M059J (cell line): ENCODE data around the gene OVCA2. TPM values are rescaled to one million over a fixed set of nuclear protein-coding genes. Genes with fewer than 3 reads are reported as not detected.

Experiments
- DNase-seq: peaks from one replicate; pipeline ENCODE4 v3.0.0-alpha.2; 2012; ENCODE audit warnings: low read depth
- total RNA-seq: library from RNA; depleted of rRNA; stranded (reverse); fragments of >200 nt; shearing (Covaris generic); gene quantifications from 2 replicates; pipeline ENCODE4 v1.2.3, GENCODE V29; 2014

Gene OVCA2
- total RNA-seq, 1 experiment from 2014 or later, result 18.9 TPM

DNA sequence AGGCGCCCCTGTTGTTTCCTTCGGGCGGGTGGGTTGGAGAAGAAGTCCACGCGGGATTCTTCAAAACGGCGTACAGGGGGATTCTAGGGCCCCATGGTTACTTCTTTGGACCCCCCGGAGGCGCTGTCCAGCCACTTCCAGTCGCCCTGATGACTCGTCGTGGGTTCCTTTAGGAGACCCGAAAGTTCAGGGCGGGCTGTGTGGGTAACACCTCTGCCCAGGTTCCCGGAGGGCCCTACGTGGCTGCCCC lies 12.4 kb downstream of the OVCA2 start:
- no peak for DNase-seq

DNA sequence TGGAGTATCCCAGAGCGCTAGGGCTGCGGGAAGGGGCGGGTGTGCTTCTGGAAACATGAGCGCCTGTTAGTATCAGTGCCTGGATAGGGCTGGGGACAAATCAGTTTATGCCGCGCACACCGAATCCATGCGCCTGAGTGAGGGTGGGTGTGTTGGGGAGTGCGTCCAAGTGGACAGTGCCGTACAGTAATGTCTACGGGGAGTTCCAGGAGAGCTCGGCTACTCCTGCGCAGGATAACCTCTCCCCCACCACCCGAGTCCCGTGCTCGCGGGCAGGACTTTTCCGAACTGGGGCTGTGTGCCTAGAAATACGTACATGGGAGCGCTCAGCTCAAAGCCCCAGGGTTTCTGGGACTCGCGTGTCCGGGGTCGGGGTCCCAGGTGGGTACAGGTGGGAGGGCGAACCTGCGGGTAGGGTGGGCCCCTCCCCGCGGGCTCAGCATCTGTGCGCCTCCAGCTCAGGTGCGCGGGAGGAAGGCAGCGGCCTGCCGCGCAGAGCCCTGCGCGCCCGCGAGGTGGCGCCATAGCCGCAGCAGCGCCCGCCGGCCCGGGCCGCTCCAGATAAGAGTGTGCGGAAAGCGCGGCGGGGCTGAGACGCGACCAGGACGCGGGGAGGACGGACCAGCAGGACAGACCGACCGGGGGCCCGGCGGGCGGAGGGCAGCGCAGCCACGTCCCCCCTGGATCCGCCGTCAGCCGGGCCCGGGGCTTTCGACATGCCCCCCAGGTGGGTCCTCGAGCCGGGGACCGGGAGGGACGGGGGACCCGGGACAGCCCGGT lies 12.9 kb downstream of the OVCA2 start, which contains the start of gene HIC1:
TSS of gene HIC1 (plus strand) at position 592 of the 780 bp plus-strand sequence. CDS start 1,588 bp downstream, outside the sequence.
- peak; percentile 72 for DNase-seq

DNA sequence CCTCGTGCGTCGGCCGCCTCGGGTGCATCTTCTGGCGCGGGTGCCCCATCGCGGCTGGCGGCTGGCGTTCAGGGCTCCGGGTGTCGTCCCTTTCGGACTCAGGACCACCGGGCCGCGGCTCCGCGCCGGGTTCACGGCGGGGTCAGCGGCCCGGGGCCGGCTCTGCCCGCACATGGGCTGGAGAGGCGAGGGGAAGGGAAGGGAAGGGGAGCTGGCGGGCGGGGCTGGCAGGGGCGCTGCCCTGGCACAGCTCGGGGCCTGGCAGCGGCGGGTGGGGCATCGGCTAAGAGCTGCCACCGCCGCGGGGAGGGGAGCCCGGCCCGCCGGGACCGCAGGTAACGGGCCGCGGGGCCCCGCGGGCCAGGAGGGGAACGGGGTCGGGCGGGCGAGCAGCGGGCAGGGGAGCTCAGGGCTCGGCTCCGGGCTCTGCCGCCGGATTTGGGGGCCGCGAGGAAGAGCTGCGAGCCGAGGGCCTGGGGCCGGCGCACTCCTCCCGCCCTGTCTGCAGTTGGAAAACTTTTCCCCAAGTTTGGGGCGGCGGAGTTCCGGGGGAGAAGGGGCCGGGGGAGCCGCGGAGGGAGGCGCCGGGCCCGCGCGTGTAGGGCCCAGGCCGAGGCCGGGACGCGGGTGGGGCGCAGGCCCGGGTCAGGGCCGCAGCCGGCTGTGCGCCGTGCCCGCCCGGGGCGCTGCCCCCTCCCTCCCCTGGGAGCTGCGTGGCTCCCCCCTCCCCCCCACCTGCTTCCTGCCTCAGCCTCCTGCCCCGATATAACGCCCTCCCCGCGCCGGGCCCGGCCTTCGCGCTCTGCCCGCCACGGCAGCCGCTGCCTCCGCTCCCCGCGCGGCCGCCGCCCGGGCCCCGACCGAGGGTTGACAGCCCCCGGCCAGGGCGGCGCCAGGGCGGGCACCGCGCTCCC lies 13.7 kb downstream of the OVCA2 start:
- DNase-seq, result peak; percentile 20

DNA sequence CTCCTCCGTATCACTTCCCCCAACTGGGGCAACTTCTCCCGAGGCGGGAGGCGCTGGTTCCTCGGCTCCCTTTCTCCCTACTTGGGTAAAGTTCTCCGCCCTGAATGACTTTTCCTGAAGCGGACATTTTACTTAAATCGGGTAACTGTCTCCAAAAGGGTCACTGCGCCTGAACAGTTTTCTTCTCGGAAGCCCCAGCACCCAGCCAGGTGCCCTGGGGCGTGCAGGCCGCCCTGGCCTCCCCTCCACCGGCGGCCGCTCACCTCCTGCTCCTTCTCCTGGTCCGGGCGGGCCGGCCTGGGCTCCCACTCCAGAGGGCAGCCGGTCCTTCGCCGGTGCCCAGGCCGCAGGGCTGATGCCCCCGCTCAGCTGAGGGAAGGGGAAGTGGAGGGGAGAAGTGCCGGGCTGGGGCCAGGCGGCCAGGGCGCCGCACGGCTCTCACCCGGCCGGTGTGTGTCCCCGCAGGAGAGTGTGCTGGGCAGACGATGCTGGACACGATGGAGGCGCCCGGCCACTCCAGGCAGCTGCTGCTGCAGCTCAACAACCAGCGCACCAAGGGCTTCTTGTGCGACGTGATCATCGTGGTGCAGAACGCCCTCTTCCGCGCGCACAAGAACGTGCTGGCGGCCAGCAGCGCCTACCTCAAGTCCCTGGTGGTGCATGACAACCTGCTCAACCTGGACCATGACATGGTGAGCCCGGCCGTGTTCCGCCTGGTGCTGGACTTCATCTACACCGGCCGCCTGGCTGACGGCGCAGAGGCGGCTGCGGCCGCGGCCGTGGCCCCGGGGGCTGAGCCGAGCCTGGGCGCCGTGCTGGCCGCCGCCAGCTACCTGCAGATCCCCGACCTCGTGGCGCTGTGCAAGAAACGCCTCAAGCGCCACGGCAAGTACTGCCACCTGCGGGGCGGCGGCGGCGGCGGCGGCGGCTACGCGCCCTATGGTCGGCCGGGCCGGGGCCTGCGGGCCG lies 14.7 kb downstream of the OVCA2 start:
- DNase-seq, result no peak

DNA sequence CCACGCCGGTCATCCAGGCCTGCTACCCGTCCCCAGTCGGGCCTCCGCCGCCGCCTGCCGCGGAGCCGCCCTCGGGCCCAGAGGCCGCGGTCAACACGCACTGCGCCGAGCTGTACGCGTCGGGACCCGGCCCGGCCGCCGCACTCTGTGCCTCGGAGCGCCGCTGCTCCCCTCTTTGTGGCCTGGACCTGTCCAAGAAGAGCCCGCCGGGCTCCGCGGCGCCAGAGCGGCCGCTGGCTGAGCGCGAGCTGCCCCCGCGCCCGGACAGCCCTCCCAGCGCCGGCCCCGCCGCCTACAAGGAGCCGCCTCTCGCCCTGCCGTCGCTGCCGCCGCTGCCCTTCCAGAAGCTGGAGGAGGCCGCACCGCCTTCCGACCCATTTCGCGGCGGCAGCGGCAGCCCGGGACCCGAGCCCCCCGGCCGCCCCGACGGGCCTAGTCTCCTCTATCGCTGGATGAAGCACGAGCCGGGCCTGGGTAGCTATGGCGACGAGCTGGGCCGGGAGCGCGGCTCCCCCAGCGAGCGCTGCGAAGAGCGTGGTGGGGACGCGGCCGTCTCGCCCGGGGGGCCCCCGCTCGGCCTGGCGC lies 15.4 kb downstream of the OVCA2 start:
- no peak for DNase-seq

DNA sequence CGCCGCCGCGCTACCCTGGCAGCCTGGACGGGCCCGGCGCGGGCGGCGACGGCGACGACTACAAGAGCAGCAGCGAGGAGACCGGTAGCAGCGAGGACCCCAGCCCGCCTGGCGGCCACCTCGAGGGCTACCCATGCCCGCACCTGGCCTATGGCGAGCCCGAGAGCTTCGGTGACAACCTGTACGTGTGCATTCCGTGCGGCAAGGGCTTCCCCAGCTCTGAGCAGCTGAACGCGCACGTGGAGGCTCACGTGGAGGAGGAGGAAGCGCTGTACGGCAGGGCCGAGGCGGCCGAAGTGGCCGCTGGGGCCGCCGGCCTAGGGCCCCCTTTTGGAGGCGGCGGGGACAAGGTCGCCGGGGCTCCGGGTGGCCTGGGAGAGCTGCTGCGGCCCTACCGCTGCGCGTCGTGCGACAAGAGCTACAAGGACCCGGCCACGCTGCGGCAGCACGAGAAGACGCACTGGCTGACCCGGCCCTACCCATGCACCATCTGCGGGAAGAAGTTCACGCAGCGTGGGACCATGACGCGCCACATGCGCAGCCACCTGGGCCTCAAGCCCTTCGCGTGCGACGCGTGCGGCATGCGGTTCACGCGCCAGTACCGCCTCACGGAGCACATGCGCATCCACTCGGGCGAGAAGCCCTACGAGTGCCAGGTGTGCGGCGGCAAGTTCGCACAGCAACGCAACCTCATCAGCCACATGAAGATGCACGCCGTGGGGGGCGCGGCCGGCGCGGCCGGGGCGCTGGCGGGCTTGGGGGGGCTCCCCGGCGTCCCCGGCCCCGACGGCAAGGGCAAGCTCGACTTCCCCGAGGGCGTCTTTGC lies 16.2 kb downstream of the OVCA2 start:
- DNase-seq, result no peak

DNA sequence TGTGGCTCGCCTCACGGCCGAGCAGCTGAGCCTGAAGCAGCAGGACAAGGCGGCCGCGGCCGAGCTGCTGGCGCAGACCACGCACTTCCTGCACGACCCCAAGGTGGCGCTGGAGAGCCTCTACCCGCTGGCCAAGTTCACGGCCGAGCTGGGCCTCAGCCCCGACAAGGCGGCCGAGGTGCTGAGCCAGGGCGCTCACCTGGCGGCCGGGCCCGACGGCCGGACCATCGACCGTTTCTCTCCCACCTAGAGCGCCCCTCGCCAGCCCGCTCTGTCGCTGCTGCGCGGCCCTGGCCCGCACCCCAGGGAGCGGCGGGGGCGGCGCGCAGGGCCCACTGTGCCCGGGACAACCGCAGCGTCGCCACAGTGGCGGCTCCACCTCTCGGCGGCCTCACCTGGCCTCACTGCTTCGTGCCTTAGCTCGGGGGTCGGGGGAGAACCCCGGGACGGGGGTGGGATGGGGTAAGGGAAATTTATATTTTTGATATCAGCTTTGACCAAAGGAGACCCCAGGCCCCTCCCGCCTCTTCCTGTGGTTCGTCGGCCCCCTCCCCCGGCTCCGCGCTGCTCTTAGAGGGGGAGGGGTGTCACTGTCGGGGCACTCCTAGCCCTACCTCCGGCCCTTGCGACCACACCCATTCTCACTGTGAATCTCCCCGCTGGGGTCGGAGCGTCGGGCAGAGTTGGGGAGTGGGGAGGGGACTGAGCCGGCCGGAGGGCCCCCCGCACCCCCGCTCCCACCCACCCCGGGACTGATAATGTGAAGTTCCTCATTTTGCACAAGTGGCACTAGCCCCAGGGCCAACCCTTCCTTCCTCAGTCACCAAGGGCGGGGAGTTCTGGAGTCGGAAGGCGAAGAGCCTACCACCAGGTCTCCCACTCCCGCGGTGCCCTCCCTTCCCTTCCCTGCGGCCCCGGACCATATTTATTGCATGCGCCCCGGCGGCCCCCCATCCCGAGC lies 17.0 kb downstream of the OVCA2 start:
- DNase-seq, result no peak

DNA sequence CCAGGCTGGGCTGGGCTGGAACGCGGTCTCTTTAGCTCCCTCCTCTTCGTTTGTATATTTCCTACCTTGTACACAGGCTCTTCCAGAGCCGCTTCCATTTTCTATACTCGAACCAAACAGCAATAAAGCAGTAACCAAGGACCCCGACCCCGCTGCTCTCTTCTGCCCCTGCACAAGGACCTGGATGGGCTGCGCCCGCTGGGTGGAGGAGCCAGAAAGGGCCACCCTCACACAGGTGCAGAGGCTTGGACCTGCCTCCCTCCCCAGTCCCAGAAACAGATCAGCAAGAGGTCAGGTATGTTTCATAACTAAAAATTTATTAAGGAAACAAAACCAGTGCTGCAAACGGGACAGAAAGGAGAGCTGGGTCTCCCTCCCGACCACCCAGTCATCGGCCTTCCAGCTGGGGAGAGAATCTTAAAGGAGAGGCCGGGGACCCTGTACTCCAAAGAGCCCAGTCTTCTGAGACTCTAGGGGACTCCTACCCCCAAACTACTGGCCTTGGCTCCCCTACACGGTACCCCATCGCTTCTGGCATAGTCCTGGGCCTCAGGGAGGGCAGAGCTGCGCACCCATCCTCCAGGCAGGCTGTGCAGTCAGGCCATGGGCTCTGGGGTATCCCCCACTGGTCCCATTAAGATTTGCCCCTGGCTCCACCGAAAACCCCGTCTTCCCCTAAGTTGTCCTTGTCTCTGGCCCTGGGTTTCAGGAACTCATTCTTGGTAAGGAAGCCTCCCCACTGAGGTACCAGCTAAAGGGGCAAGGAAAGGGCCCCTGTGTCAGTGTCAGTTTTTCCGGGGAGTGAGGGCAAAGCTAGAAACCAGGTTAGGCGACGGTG lies 17.9 kb downstream of the OVCA2 start:
- no peak for DNase-seq

DNA sequence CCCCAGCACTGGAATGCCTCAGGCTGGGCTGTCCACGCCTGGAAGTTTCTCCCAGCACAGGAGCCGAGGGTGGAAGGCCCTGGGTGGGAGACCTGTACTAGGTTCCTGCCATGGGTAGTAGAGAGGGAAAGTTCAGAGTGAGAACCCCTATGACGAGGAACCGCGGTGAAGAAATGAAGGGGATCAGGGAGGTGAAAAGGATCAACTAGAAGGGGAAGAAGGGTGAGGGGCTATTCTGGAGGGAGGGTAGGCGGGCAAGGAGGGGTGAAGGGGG lies 18.5 kb downstream of the OVCA2 start:
- no peak for DNase-seq

DNA sequence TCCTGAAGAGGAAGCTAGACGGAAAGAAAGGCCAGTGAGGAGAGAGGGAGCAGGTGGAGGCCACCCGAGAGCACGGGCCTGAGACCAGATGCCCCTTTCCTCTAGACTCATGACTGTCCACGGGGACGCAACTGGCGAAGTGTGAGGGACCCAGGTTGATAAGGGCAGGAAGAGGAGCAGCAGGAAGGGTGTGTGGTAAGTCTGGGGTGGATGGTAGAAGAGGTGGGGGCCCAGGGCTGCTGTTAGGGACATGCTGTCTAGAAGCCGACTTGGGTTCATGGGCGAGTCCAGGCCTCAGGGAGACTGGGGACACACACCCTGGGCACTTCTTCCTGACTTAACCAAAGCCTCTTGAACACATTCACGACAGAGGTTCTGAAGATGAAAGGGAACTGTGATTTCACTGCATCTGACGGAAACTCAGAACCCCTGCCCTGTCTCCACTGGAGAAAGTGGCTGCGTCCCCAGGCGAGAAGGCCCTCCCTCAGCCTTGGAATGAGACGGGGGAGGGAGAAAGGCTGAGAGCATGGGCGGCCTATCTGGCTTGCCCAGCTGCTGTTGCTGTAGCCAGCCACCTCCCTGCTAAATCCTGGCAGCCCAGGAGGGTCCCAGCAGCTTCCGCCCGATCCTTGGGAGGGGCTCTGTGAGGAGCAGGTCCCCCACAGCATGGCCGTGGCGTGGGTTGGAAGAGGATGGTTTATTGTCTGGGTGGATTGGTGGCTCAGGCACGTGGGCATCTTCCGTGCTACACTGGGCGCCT lies 19.0 kb downstream of the OVCA2 start:
- no peak for DNase-seq

DNA sequence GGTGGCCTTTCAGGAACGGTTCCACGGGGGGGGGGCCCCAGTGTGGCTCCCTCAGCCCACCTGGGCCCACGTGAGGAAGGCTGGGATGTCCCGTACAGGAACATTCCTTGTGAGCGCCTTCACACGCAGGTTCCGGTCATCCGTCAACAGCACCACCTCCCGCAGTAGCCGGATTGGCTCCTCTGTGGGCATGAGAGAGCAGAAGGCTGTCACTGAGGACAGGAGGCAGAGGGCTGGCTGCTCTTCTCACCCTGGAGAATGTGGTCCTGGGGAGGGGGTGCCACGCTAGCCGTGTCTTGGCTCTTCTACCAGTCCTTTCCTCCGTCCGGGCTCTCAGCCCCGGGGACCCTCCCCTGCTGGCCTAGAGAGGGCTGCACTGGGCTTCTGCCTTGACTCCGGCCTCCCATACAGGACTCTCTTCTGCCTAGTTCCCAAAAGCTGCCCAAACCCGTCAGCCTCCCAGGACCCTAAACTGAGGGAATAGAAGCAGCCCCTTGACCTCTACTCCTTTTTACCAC lies 19.7 kb downstream of the OVCA2 start:
- DNase-seq, result no peak

DNA sequence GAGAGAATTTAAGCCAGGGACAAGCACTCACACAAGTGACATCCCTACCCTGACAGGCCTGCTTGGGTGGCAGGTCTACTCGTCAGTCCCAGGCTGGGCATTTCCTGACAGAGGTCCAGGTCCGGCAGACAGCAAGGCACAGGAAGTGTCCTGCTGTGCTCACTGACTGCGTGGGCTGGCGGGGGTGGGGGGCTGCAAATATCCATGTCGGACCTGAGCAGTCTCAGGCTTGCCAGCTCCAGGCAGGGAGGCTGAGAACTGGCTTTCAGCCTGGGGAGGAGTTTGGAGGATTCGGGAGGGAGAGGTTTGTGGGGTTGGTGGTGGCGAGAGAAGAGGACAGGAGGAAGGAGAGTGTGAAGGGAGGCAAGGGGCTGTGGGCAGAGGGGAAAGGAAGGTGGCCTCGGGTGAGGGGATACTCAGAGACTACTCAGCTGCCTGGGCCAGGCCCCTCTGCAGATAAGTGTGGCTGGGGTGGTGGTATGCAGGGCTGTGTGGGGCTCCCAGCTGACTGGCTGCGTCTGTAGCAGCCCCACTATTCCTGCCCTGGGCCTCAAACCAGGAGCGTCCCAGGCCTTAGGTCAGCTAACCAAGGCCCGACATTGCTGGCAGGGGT lies 20.9 kb downstream of the OVCA2 start:
- DNase-seq, result no peak

DNA sequence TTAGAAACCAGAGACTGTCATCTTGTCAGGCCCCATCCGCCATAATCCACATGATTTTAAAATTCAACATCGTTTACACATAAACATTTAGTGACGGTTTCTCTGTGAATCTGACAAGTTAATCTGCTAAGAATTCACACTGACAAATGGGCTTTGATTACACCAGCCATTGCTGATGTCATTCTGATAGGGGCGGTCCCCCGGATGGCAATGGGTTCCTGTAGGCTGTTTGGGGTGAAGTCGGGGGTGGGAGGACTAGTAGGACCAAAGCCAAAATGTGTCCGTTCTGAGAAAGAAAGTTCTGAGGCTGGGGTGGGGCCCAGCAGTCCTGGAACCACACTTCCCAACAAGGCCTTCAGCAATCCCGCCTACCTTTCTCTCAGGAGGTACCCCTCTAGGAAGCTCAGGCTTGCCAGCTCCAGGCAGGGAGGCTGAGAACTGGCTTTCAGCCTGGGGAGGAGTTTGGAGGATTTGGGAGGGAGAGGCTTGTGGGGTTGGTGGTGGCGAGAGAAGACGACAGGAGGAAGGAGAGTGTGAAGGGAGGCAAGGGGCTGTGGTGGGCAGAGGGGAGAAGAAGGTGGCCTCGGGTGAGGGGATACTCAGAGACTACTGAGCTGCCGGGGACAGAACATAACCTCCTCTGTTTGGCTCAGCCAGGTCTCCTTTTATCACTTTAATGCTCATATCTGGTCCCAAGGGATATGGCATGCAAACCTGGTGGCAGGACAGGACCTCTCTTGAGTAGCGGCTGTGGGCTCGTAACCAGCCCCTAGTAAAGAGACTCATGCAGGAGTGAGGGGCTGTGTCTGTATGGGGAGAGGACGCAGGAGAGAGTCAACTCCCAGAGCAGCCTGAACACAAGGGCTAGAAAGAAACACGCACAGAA lies 21.7 kb downstream of the OVCA2 start:
- DNase-seq, result no peak

DNA sequence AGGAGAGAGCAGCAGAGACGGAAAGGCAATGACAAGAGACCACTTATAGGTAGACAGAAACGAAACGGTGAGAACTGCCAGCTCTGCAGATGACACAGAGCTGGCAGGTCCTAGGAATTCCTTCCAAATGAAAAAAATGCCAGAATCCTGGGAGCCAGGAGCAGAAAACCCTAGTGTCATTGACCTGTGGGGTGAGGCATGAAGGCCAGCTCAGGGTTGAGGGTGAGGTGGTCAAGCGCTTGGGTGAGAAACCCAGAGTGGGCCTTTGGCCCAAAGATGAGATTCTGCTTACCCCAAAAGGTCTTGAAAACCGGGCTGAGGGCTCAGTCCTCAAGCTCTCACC lies 22.3 kb downstream of the OVCA2 start:
- no peak for DNase-seq

DNA sequence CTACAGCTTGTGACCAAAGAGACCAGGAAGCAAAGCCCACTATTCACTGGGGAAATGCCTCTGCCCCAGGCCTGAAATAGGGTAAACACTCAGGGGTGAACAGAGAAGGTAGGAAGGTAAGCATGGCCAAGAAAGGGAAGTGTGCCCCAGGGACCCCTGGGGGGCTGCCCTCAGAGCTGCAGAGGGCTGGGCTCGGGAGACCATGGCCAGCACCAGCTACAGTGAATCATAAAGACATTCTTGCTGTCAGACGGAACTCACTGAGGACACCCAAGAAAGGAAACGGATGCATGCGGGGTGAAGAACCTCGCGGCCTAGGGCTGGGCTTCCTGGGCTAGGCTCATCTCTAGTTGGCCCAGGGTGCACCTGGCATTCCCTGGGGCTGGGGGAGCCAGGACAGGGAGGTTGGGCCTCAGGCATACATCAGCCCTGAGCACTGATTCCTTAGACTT lies 22.7 kb downstream of the OVCA2 start:
- DNase-seq, result no peak
